Skin epidermis (tissue), 12 donors: ENCODE results near the gene LRRC57.
A peak's percentile ranks its signal among the peaks of the same experiment; 100 is the strongest.
"Not testable (repeated sequence)": the region's sequence is repeated elsewhere in the genome, so short reads cannot be mapped to it uniquely, and the experiment has no call there.

Experiments
- H3K27ac ChIP-seq, 21 experiments: fragments of 200-600 bp; sonication (generic) in 11 of 21; one replicate each; pipeline ENCODE4 v1.5.0; 2020; ENCODE audit warnings: mild to moderate bottlenecking in 3 of 21, inconsistent platforms in 2 of 21, moderate library complexity in 2 of 21
- H3K4me3 ChIP-seq, 7 experiments: fragments of 200-600 bp; sonication (generic) in 2 of 7; one replicate each; pipeline ENCODE4 v1.5.0; 2020; ENCODE audit warnings: inconsistent platforms in 2 of 7, mild to moderate bottlenecking in 2 of 7, moderate library complexity in 1 of 7

The LRRC57 gene

DNA sequence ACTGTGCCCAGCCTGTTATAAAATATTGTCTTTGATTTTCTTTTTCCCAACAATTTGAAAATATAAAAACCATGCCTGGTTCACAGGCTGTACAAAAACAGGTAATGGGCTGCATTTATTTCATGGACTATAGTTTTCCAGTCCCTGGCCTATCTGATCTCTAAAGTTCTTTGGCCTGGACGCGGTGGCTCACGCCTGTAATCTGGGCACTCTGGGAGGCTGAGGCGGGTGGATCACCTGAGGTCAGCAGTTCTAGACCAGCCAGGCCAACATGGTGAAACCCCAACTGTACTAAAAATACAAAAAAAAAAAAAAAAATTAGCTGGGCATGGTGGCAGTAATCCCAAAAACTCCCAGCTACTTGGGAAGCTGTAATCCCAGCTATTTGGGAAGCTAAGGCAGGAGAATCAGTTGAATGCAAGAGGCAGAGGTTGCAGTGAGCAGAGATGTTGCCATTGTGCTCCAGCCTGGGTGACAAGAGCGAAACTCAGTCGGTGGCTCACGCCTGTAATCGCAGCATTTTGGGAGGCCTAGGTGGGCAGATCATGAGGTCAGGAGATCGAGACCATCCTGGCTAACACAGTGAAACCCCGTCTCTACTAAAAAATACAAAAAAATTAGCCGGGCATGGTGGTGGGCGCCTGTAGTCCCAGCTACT lies 8.1 kb upstream of the LRRC57 start:
- not testable (repeated sequence) for H3K4me3 ChIP-seq, H3K27ac ChIP-seq

DNA sequence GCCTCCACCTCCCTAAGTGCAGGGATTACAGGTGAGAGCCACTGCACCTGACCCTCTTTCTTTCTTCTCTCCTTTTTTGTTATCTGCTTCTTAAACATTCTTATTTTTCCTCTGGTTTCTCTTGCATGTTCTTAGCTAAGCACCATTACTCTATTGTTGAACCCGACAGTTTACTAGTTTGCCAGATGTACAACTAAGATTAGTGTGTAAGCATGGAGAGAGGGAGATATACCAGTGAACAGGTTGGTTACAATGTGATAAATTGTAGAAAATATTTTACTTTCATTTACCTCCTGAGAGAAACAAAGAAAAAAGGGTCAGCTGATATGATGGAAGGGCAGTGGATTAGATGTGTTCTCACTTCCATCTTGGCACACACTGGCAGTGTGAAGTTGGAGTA lies 5.0 kb upstream of the LRRC57 start:
- Histone ChIP-seq H3K27ac (no peak overlapping the region), H3K4me3 (no peak overlapping the region)

DNA sequence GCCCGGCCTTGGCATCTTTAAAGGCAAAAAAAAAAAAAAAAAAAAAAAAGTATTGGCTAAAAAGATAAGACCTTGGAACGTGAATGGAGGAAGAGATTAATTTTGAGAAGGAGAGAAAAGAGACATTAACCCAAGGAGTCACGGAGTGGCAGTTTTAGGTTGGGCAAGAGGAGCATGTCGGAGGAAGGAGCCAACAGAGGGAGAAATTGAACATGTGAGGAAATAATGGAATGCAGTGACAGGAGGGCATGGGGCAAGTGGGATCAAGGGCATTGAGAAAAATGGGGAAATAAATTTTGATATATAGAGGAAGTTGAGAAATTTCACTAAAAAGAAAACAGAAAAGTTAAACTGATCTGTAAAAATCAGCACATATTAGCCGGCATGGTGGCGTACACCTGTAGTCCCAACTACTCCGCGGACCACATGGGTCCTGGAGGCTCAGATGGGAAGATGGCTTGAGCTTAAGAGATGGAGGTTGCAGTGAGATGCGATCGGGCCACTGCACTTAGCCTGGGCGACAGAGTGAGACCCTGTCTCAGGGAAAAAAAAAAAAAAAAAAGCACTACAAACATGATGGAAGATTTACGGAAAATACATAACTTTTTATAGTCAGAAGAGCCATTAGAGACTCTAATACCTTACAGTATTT lies 1.3 kb upstream of the LRRC57 start:
- peak overlapping the region in 7 of 21 experiments; percentile 84 to 95 (median 90) for H3K27ac ChIP-seq
- H3K4me3 ChIP-seq, result peak overlapping the region; percentile 76 to 98 (median 82)

DNA sequence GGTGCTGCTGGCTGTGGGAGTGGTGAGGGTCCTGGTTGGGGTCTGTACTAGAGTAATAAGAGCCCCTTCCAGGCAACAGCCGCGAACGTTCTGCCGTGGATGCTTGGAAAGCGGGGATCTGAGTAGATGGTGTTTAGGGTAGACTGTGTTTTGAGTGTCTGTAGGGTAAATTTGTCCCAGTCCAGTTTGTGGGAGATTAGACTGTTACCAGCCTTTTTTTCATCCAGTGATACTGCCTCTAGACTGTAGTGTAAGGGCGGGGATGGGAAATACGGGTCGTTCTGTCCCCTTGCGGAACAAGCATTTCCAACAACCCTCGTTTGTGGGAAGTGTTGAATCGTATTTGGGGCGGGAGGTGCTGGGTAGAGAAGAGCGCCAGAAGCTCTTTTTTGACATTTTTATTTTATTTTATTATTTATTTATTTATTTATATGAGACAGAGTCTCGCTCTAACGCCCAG lies 469 bp upstream of the LRRC57 start:
- Histone ChIP-seq H3K4me3 (peak overlapping the region; percentile 76 to 98 (median 82)), H3K27ac (peak overlapping the region; percentile 65 to 98 (median 90))

DNA sequence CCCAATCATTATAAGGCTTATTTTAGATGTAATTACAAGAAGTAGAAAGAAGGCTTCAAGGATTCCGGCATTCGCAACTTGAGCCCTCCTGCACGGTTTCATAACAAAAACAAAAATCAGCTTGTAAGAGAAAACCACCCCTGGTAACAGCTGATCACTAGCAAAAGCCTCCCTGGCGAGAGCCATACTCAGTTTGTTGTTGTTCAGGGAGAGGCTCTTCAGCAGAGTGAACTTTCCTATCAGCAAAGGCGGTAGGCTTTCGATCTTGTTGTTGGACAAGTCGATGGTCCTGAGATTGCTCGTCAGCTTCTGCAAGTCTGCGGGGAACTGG lies 710 bp downstream of the LRRC57 start:
- H3K27ac ChIP-seq, result peak overlapping the region; percentile 65 to 98 (median 90)
- H3K4me3 ChIP-seq, result peak overlapping the region; percentile 76 to 98 (median 82)

DNA sequence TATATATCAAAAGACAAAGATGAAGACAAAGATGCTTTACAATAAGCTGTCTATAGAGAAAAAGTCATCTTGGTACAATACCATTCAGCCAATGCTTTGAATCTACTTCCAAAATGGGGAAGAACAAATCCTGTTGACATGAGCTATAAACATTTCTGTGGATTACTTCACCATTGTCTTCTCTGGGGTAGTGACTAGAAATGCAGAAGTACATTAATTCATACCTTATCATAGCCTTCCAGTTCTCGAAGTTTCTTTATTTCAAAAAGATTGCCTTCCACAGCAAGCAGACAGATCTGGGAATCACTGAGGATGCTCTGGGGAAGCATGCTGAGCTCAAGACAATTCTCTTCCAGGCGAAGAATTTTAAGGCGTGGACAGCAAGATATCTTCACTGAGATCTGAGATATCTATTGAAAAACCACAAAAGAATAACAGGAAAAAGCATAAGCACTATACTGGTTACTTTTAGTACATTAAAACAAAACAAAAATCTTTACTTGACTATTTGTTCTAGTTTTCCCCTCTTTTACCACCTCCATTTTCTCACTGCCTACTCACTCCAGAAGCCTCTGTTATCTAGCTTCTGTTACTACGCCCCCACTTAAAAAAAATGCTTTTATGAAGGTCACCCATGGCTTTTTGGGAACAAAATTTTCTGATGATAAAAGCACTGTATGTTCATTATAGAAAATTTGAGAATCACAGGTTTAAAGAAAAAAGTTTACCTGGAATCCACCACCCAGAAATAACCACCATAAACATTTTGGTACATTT lies 3.6 kb downstream of the LRRC57 start:
- no peak overlapping the region for H3K27ac ChIP-seq

DNA sequence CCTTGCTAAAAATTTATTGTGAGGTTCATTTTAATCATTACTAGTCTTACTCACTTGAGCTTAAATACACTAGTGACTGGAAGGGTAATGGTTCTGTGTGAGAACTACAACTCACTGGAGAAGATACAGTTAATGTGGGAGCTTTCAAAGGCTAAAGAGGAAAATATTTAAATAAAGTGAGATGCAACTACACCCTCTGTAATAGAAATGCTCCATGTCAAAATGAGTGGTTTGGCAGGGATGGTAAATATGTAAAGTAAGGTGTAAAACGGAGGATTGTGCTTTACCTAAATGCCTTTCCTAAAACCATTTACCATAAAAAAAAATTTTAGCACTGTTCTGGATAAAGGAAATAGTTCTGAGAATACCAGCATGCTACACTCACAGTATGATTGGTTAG lies 15.3 kb downstream of the LRRC57 start:
- Histone ChIP-seq H3K27ac (no peak overlapping the region), H3K4me3 (no peak overlapping the region)

More for the DNA sequence above, 3.6 kb downstream of the LRRC57 start:
- no peak overlapping the region for H3K4me3 ChIP-seq

DNA sequence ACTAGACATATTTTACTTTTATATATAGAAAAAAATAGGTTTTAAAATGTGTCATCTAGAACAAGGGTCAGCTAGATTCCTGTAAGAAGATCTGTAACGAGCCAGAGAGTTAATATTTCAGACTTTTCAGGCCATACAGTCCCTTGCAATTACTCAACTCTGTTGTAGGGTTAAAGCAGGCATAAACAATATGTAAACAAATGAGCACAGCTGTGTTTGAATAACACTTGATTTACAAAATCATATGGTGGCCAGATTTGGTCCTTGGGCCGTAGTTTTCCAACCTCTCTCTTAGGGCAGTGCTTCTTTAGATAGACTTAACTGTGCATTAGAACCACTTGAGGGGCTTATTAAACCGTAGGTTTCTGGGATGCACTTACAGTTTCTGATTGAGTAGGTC lies 19.6 kb downstream of the LRRC57 start:
- H3K27ac ChIP-seq, result no peak overlapping the region
- no peak overlapping the region for H3K4me3 ChIP-seq

DNA sequence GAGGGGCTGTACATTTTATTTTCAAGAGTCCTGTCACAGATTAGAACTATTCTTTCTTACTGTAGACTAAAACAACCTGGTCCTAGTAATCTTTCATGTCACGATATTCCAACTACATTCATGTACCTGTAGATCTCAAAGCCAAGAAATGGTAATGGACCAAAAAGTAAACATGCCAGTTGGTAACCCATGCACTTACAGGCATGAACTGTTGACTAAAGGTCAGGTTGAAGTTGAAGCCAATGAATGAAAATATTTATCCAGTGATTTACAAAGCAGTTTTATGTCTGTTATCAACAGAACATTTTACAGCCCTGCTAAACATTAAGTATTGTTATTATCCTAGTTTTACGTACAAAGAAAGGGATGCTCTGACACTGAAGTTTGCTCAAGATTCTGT lies 25.3 kb downstream of the LRRC57 start:
- Histone ChIP-seq H3K4me3 (no peak overlapping the region), H3K27ac (no peak overlapping the region)

DNA sequence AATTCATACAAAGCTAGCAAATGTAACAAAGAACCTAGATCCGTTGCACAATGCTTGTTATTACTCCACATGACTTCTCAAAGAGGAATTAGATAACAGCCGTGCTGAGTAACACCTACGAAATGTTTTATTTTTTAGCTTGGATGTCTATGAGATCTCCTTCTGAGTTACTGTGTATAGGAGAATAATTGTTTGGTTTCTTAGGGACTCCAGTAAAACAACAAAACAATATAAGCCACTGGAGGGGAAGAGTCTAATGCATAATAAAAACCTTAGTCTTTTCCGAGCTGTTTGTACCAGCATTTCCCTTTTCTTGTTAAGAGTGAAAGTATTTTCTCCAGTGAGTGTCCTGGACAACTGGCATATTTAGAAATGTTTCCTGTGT lies 37.6 kb downstream of the LRRC57 start:
- Histone ChIP-seq H3K27ac (peak overlapping the region in 4 of 21 experiments; percentile 6 to 51 (median 32)), H3K4me3 (no peak overlapping the region)

DNA sequence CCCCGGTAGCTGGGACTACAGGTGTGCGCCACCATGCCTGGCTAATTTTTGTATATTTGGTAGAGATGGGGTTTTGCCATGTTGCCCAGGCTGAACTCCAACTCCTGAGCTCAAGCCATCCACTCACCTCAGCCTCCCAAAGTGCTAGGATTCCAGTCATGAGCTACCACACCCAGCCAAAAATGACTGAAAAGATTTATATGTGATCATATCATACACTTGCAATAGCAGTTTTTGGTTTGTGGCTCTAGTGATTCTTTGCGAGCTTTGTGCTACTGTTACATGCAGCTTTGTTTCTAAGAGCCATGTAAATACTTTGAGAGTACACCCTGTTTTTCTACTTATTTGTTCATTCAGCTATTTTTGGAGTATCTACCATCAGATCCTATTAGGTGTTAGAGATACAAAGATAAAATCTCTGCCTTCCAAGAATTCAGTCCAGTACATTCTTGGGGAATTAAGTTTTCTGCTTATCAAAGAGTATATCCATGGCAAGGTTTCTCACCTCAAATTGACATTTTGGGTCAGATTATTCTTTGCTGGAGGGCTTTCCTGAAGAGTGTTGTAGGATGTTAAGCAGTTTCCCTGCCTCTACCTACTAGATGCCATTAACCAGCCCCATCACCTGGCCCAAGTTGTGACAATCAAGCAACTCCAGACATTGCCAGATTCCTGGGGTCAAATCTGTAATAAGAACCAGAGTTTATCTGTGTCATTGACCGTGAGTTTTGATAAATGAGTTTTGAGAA lies 38.2 kb downstream of the LRRC57 start:
- Histone ChIP-seq H3K4me3 (no peak overlapping the region), H3K27ac (peak overlapping the region in 3 of 21 experiments; percentile 18 to 51 (median 47))

DNA sequence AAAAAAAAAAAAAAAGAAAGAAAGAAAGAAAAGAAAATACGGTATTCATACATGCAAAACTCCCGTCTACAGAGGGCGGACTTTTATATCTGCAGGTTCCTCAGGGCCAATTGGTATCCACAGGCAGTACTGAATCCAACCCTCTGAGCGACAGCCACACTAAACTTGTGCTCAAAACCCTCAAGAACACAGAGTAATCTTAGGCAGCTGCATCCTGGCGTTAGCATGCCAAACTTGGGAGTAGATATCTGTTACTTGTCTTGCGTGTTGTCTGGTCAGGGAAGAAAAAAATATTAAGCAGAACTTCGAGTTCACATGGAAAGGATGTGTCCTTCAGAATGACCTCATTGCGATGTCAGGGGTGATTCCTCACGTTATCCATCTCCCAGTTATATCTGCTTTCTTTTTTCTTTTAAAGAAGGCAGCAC lies 40.3 kb downstream of the LRRC57 start:
- no peak overlapping the region for H3K4me3 ChIP-seq
- no peak overlapping the region for H3K27ac ChIP-seq

DNA sequence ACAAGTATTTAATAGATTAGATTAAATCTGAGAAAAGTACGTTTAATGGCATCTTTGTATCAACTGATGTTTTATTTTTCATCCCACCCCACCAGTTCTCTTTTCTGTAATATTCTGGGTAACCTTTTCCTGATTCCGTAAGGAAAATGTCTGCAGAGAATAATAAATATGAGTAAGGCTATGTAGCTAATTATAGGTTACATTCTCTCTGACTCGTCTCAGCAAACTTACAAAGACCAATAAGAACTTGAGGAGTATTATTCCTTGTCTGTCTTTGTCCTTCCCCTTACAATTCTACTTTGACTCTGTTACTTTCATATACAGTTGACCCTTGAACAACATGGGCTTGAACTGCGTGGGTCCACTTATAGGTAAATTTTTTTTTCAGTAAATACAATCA lies 41.1 kb downstream of the LRRC57 start:
- no peak overlapping the region for H3K4me3 ChIP-seq
- H3K27ac ChIP-seq, result no peak overlapping the region

DNA sequence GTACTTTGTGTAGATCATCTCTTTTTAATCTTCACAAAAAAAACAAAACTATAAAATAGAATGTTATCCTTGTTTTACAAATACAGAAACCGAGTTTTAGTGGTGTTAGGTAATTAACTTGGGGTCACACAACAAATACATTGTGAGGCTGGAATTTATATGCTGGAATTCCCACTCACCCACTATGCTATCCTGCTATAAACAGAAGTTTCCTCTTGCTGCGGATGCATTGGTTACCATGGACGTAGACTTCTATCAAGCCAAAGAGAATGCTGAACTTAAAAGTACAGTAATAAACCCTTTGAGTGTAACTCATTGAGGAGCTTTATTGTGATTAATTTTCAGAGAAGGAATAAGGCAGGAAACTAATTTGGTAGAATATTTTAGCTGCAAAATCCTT lies 44.0 kb downstream of the LRRC57 start:
- H3K27ac ChIP-seq, result no peak overlapping the region

DNA sequence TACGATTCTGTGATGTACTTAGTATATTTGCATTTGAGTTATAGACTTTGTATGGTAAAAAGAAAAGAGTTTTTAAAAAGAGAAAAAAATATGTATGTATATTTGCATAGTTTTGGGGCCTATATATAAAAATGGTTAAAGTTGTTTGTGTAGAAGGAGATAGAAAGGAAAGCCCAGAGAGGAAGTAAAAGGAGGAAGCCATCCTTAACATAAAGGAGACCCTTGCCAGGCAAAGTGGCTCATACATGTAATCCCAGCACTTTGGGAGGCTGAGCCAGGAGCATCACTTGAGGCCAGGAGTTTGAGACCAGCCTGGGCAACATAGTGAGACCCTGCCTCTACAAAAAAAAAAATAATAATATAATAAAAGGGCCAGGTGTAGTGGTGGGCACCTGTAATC lies 44.8 kb downstream of the LRRC57 start:
- Histone ChIP-seq H3K27ac (peak overlapping the region in 2 of 21 experiments; percentile 22 to 58), H3K4me3 (no peak overlapping the region)

More for the DNA sequence above, 44.0 kb downstream of the LRRC57 start:
- H3K4me3 ChIP-seq, result no peak overlapping the region

DNA sequence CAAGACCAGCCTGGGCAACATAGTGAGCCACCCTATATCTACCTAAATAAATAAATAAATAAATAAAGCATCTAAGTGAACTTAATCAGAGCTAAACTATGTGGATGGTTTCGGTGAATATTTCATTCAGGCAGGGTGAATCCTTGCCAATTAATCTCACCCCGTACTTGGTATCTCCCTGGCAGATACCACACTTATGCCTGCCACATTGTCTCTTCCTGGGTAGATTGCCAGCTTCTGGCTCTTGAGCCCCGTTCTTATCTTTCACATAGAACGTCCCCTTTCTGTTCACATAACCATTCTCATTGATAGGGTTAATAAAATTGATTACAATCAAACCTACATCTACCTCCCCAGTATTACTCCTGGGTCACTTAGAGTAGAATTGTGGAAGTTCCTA lies 46.1 kb downstream of the LRRC57 start:
- H3K27ac ChIP-seq, result peak overlapping the region in 2 of 21 experiments; percentile 4 to 9
- no peak overlapping the region for H3K4me3 ChIP-seq

DNA sequence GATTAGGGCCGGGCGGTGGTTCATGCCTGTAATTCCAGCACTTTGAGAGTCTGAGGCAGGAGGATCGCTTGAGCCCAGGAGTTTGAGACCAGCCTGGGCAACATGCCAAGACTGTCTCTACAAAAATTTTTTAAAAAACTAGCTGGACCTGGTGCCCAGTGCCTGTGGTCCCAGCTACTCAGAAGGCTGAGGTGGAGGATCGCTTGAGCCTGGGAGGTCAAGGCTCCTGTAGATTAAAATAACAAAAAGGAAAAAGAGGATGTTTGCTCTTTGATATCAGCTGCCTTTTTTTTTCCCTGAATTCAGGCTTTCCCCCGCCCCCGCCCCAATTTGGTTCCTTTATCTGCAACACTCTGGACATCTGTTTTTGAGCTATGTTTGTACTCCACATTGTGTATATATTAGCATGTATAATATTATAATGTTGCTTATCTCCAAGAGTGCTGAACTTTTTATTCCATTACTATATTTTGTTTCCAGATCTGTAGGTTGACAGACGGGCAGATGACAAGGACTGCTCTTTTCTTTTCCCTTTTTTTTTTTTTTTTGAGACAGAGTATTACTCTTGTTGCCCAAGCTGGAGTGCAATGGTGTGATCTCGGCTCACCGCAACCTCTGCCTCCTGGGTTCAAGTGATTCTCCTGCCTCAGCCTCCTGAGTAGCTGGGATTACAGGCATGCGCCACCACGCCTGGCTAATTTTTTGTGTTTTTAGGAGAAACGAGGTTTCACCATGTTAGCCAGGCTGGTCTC lies 48.6 kb downstream of the LRRC57 start:
- Histone ChIP-seq H3K27ac (peak overlapping the region in 12 of 21 experiments; percentile 10 to 74 (median 46)), H3K4me3 (no peak overlapping the region)

DNA sequence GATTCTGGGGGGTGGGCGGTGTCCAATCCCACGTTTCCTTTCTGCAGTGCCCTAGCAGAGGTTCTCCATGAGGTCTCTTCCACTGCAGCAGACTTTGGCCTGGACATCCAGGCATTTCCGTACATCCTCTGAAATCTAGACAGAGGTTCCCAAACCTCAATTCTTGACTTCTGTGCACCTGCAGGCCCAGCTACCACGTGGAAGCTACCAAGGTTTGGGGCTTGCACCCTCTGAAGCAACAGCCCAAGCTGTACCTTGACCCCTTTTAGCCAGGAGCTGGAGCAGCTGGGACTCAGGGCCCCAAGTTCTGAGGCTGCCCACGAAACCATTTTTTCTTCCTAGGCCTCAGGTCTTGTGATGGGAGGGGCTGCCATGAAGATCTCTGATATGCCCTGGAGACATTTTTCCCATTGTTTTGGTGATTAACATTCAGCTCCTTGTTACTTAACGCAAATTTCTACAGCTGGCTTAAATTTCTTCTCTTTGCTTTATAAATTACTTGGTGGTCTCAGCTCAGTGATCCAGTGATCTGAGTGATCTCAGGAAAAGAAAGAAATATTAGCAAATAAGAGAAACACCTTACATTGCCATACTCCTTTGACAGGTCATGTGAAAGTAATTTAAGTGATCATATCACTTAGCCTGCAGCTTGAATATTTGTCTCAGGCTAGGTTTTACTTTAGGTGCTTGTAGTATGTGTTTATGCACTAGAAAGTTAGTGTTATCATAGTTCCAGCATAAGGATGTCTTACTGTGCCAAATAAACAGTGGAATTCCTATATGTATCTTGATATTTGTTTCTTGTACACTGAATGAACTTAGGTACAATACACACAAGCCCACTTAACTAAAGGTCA lies 50.2 kb downstream of the LRRC57 start:
- Histone ChIP-seq H3K27ac (peak overlapping the region in 8 of 21 experiments; percentile 8 to 66 (median 42)), H3K4me3 (no peak overlapping the region)
